SK-N-SH treated with all-trans-retinoic acid at 6 μM for 48 hours (cell line): Measurements from ENCODE around the gene MZB1.

Experiments used
- ATAC-seq: fragments of 200-7000 bp; cut with Tn5 transposase; 3 replicates; pipeline ENCODE4 v1.9.1; 2020; ENCODE audit warnings: mild to moderate bottlenecking, moderate library complexity
- PATZ1 ChIP-seq: fragments of 250-450 bp; sonication (Bioruptor Pico); IDR thresholded peaks from 2 replicates; pipeline ENCODE4 v1.8.0; 2020; ENCODE audit warnings: mild to moderate bottlenecking, moderate library complexity, borderline replicate concordance
- SNAI2 ChIP-seq: fragments of 250-450 bp; sonication (Bioruptor Pico); IDR thresholded peaks from 2 replicates; pipeline ENCODE4 v1.5.0; 2020; ENCODE audit warnings: mild to moderate bottlenecking, moderate library complexity
- TCF4 ChIP-seq: fragments of 250-450 bp; sonication (Bioruptor Pico); IDR thresholded peaks from 2 replicates; pipeline ENCODE4 v1.8.0; 2021; ENCODE audit warnings: mild to moderate bottlenecking, moderate library complexity, borderline replicate concordance

MZB1 gene

GRCh38 chr5:139340051-139340450, 49.7 kb downstream of the MZB1 start:
- TF ChIP-seq SNAI2 (no peak), PATZ1 (CRISPR knock-in tag) (no peak), TCF4 (no peak)
- no peak for ATAC-seq
